GM19395 (cell line): ENCODE measurements around the gene ZEB1.
"Not testable (repeated sequence)": the region's sequence is repeated elsewhere in the genome, so short reads cannot be mapped to it uniquely, and the experiment has no call there.

ENCODE experiments used
- ATAC-seq: cut with Tn5 transposase; IDR thresholded peaks from one replicate; pipeline ENCODE4 v1.9.1; 2021; ENCODE audit warnings: mild to moderate bottlenecking, moderate library complexity; ENCODE audit not compliant: unreplicated experiment

Gene ZEB1

GRCh38 chr10:31413325-31413724 is 94.3 kb downstream of the ZEB1 start:
- ATAC-seq = no peak

- no peak for ATAC-seq
Observed at GRCh38 chr10:31418481-31418880, 99.5 kb downstream of the ZEB1 start.

- ATAC-seq = no peak
Observed at GRCh38 chr10:31419394-31420063, 100.5 kb downstream of the ZEB1 start.

GRCh38 chr10:31421322-31421721 is 102.3 kb downstream of the ZEB1 start:
- no peak for ATAC-seq

GRCh38 chr10:31422634-31423033 is 103.6 kb downstream of the ZEB1 start:
- no peak for ATAC-seq

GRCh38 chr10:31424473-31424872 is 105.5 kb downstream of the ZEB1 start:
- no peak for ATAC-seq

- ATAC-seq = no peak
Observed at GRCh38 chr10:31426401-31426800, 107.4 kb downstream of the ZEB1 start.

- not testable (repeated sequence) for ATAC-seq
Observed at GRCh38 chr10:31427334-31427733, 108.3 kb downstream of the ZEB1 start.

GRCh38 chr10:31428499-31428898 is 109.5 kb downstream of the ZEB1 start:
- ATAC-seq = not testable (repeated sequence)

GRCh38 chr10:31431021-31431420 is 112.0 kb downstream of the ZEB1 start:
- no peak for ATAC-seq

- no peak for ATAC-seq
Observed at GRCh38 chr10:31437959-31438358, 118.9 kb downstream of the ZEB1 start.

GRCh38 chr10:31451766-31452165 is 132.8 kb downstream of the ZEB1 start:
- ATAC-seq = no peak

GRCh38 chr10:31456468-31456867 is 137.5 kb downstream of the ZEB1 start:
- ATAC-seq = no peak

- no peak for ATAC-seq
Observed at GRCh38 chr10:31457858-31458257, 138.8 kb downstream of the ZEB1 start.

- ATAC-seq = no peak
Observed at GRCh38 chr10:31458974-31459373, 140.0 kb downstream of the ZEB1 start.

GRCh38 chr10:31460242-31460641 is 141.2 kb downstream of the ZEB1 start:
- ATAC-seq = no peak

GRCh38 chr10:31464552-31464951 is 145.5 kb downstream of the ZEB1 start:
- ATAC-seq = no peak

GRCh38 chr10:31466313-31466712 is 147.3 kb downstream of the ZEB1 start:
- no peak for ATAC-seq

- ATAC-seq = no peak
Observed at GRCh38 chr10:31467791-31468535, 148.9 kb downstream of the ZEB1 start.

GRCh38 chr10:31468536-31468859 is 149.5 kb downstream of the ZEB1 start:
- ATAC-seq = no peak

- no peak for ATAC-seq
Observed at GRCh38 chr10:31475519-31475918, 156.5 kb downstream of the ZEB1 start.

- ATAC-seq = no peak
Observed at GRCh38 chr10:31476088-31476487, 157.1 kb downstream of the ZEB1 start.

- ATAC-seq = no peak
Observed at GRCh38 chr10:31477584-31477983, 158.6 kb downstream of the ZEB1 start.
